Dermis lymphatic vessel endothelial cell (primary cell): ENCODE measurements around the gene CMTM6. TPM values are rescaled to one million over a fixed set of nuclear protein-coding genes. Genes with fewer than 3 reads are reported as not detected.

Experiments used
- total RNA-seq: library from RNA; depleted of rRNA; stranded (reverse); fragments of >200 nt; gene quantifications from 2 replicates; pipeline ENCODE4 v1.2.1, GENCODE V29; 2014

Gene CMTM6
- 115 and 118 TPM in 2 replicates for total RNA-seq

GRCh38 chr3:32502118-32502945, at the start of gene CMTM6:
Gene CMTM6 (minus strand): TSS chr3:32502852. CDS start chr3:32502745, 107 bp downstream.

Other genes starting within 250 kb of the CMTM6 start
- 14.3 and 16.1 TPM in 2 replicates for gene CMTM7, start 111.0 kb downstream of the CMTM6 start, total RNA-seq
- gene DYNC1LI1, start 68.0 kb upstream of the CMTM6 start, total RNA-seq = 36.4 and 44.5 TPM in 2 replicates
- gene CNOT10, start 182.3 kb upstream of the CMTM6 start, total RNA-seq = 18.2 and 26.0 TPM in 2 replicates